CD4-positive, alpha-beta T cell treated with Interleukin-12 subunit alpha and Interleukin-12 subunit beta, for 1 hour (primary cell): ENCODE results near the gene TPP1.

Source experiments
- DNase-seq: peaks from one replicate; pipeline ENCODE4 v3.0.0-alpha.2; 2020

Gene TPP1

DNA sequence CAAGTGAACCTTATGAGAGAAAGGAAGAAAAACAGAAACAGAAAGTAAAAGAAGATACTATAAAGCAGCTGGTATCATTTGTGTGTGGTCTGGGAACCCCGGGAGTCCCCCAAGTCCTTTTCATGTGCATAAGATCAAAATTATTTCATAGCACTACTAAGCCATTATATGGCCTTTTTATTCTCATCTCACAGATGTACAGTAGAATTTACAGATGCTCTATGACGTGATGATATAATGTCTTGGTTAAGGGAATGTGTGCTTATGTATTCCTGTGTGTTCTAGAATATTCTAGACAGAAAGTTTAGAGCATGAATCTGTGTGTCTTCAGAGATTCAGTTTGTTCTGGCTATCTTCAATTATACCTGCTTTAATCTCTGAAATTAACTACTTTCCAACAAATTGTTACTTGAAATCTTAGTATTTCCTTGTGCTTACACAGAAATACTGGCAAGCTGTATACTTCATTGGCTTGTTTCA, 8.6 kb upstream of the TPP1 start:
- DNase-seq: peak; percentile 52

GRCh38 chr11:6626971-6627761, 7.9 kb upstream of the TPP1 start:
- no peak for DNase-seq

DNA sequence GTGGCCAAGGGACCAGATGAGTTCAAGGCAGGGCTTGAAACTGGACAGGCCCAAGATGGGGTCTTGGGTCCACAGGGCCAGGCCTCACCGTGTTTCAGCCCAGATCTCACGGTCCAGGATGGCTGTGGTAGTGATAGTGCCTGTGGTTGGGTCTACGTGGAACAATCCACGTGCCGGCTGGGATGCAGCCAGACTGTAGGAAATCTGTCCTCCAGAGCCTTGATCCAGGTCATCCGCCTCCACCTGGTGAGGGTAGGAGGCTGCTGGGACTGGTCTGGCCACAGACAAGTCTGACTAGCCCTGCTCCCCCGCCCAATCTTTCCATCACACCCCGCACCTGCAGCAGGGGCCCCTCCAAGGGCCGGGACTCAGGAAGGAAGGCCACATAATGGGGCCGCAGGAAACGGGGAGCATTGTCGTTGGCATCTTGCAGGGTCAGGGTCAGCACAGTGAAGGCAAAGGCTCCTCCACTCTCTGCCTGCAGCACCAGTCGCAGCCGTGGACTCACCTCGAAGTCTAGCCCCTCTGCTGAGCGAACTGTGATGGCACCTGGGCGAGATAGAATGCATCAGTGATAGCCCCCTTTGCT, 6.7 kb upstream of the TPP1 start:
- DNase-seq: no peak

- DNase-seq: no peak
Measured at GRCh38 chr11:6625156-6625831, 6.1 kb upstream of the TPP1 start.

- DNase-seq: no peak
Measured at GRCh38 chr11:6623391-6624363, 4.5 kb upstream of the TPP1 start.

- no peak for DNase-seq
Measured at GRCh38 chr11:6622261-6623171, 3.3 kb upstream of the TPP1 start.

DNA sequence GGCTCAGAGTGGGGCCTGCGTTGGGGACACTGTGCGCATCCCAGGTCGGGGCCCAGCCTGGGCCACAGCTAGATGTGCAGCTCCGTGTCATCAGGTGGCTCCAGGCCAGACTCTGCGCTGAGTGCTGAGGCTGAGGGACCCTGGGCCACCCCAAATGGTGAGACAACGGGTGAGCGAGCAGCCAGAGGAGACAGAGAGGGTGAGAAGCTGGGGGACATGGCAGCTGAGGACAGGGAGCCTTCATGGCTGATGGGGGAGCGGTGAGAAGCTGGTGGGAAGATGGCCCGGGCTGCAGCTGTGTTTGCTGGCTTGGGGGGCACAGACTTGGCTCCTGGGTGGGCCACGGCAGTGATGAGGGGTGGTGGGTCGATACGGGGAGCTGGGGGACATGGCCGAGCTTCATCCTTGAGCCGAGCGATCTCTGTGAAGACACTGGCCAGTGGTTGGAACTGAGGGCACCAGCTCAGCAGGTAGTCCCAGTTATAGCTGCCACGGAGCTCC, 2.5 kb upstream of the TPP1 start:
- no peak for DNase-seq

DNA sequence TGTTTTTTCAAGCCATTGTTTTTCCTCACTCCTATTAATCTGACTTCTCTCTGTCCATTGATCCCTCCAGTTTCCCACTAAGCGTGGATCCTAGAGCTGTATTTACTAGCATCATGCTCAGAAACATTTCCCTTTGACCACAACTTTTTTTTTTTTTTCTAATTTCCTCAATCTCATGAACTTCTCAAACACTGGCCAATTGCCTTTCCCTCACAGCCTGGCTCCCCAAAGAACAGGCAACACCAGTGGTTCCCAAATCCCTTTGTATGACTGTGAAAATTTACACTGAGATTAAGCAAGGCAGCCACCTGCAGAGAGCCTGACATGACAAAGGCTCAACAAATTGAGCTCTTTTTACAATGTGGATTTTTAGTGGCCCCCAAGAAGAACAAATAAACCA, 1.4 kb upstream of the TPP1 start:
- DNase-seq: no peak

DNA sequence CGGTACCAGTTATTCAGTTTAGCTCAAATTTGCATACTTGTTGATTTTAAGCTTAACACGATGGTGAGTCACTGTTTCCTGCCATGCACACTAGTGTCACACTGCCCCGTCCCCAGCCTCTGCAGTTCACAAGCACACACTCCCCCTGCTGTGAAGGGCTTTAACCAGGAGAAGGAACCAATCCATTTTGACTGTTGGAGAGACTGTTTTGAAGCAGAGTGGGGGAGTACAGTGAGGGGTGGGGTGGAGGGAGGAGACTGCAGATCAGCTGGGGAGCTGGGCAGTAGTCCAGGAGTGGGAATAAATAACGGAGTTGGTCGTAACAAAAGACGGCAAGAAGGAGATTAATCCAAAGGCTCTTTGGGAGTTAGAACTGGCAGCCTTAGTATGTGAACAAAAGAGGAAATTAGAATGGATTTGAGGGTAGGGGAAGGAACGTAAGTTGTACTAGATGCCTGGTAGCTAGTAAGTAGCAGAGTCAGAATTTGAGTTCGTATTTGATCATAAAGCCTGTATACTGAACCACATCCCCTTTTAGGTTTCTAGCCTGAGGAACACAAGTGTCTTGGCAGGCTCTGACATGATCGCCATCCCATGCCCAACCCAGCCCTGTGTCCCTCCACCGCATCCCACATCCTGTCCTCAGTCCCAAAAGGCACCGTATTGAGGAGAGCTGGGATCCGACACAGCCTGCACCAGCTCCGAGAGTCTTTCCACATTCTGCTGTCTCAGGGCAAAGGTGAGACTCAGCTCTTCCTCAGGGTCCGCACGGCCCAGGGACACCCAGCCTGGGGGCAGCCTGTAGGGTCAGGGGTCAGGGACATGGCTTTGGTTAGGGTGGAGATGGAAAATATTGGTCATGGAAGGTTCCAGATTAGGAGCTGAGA, 862 bp downstream of the TPP1 start:
- DNase-seq: peak; percentile 78

DNA sequence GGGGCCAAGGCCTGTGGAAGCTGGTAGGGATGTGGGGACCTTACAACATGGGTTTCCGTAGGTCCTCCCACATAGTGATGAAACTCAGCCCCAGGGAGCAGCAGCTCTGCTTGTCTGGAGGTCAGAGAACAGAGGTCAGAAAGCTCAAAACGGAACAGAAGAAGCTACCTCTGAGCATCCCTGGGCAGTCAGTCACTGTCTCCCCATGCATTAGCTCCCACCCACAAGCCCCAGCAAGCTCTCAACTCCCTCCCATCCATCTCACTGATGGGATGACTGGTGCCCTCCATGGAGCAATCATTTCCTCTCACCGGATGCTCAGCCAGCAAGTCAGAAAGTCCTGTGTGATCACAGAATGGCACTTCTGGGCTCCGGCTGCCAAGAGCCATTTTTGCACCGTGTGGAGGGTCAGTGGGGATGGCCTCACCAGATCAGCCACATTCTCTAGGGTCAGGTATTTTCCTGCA, 1.9 kb downstream of the TPP1 start:
- no peak for DNase-seq

DNA sequence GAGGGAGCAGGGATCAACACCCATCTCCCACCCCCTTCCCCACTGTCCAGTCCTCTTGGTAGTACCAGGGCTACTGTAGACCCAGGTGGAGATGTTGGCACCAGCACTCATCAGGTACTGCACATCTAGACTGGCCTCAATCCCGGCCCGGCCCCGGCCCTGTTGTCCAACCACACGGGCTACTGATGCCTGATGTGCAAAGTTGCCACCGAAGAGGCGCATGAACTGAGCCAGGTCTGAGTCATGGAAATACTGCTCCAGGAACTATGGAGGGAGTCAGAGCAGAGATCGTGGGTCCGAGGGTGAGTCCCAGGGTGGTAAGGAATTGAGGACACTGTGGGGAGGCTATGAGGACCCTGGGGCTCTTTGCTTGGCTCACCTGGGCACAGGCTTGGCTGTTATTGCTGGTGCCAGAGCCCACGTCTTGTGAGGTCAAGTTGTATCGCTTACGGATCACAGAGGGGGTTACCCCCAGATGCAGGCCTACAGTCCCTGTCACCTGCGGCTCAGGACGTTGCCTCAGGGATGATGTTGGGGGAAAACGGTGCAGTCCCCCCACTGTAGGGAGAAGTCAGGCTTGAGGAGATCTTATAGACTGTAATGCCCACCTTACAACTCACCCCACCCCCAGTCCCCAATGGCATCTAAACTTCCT, 2.5 kb downstream of the TPP1 start:
- DNase-seq: no peak

- DNase-seq: no peak
Measured at GRCh38 chr11:6615882-6616585, 3.2 kb downstream of the TPP1 start.

DNA sequence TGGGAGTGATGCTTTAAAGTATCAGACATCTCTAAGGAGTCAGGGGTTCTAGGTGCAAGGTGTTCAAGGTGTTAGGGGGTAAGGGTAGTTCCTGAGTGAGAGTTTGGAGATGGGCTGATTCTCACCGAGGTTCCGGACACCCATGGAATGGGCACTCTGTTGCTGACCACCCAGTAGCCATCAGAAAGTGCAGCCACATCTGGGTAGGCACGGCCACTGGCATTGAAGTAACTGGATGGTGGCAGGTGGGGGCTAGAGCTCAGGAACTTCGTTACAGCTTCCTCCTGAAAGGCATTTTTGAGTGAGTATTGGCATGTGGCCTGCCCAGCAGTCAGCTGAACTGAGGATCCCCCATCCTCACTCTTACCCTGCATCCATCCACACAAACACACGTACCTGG, 4.2 kb downstream of the TPP1 start:
- DNase-seq: no peak

GRCh38 chr11:6614446-6614845, 4.8 kb downstream of the TPP1 start:
- no peak for DNase-seq

- DNase-seq: no peak
Measured at GRCh38 chr11:6613496-6613895, 5.7 kb downstream of the TPP1 start.

DNA sequence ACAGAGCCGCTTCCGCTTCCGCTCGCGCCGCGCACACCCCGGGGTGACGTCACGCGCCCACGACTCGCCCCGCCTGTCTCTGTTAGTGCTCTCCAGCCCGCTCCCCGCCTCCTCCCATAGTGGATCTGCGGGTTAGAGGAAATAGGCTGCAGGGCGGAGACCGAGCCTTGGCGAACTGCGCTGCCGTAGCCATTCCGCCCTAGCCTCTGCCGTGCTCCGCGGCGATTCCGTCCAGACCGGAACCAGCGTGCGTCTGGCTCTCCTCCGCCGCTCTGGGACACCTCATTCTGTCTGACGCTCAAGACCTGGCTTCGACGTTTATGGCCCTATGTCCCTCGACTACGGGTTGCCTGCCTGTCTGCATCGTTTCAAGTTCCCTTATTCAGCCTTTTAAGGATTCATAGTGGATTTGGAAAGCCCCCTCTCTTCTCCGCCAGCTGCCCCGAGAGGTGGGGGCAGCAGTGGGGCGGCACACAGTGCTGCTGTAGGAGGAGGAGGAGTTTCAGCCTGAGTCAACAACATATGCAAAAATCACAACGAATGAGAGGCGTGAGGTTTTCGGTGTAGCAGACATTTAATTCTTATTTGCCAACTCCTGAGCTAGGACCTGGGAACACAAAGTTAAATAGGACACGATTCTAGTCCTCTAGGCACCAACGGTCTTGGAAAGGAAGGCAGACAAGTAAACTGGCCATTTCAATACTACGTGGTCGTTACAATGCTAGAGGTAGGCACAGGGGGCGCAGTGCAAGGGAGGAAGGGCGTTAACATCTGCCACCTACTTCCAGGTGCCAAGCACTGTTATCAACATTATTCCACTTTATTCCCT, 6.8 kb downstream of the TPP1 start, which contains the start of gene TAF10:
Gene TAF10 (minus strand): TSS at position 4 of the 829 bp plus-strand sequence. CDS start 27 bp downstream, outside the sequence.
- DNase-seq: peak; percentile 97

DNA sequence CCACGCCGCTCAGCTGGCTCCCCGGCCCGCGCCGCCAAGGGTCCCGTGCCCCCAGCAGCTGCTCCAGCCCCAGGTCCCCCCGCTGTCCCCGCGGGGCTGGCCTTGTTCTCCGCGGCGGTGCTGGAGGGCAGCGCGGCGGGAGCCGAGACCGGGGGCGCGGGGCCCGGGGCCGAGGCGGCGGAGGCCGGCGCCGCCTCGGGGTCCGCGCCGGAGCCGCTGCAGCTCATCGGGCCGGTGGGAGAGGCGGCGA, 7.3 kb downstream of the TPP1 start:
- DNase-seq: no peak
